ENCODE data around the gene CYSRT1.

CYSRT1 gene

GRCh38 chr9:137236238-137236935 lies 11.4 kb downstream of the CYSRT1 start (continued):
- TF ChIP-seq ZNF341 (tag by site-specific recombination; IDR thresholded peaks at IDR 0.05; ENCODE audit: low read depth) (peak; percentile 70), GLIS2 (tag by site-specific recombination; IDR thresholded peaks at IDR 0.05) (peak; percentile 86; the same call in 1 of the 2 replicates), ZSCAN4 (tag by site-specific recombination; IDR thresholded peaks at IDR 0.05) (no peak), ZBTB49 (tag by site-specific recombination; IDR thresholded peaks at IDR 0.05; ENCODE audit: low read depth) (no peak), KLF8 (tag by site-specific recombination; IDR thresholded peaks at IDR 0.05) (peak; percentile 84), ZNF184 (tag by site-specific recombination; IDR thresholded peaks at IDR 0.05) (0 out of 2 replicates have a peak, but pooled peaks have one; percentile 25), ZNF366 (tag by site-specific recombination; conservative IDR thresholded peaks at IDR 0.05) (no peak), ZNF610 (tag by site-specific recombination; IDR thresholded peaks at IDR 0.05; ENCODE audit: borderline replicate concordance) (no peak), ZSCAN5A (tag by site-specific recombination; IDR thresholded peaks at IDR 0.05) (0 out of 2 replicates have a peak, but pooled peaks have one; percentile 65), KLF16 (tag by site-specific recombination; IDR thresholded peaks at IDR 0.05) (peak; percentile 97), REST (tag by site-specific recombination; IDR thresholded peaks at IDR 0.05) (peak; percentile 22; the same call in 1 of the 2 replicates), ZBTB20 (tag by site-specific recombination; IDR thresholded peaks at IDR 0.05) (peak; percentile 35; the same call in 1 of the 2 replicates), ZBTB48 (tag by site-specific recombination; IDR thresholded peaks at IDR 0.05) (peak; percentile 19; the same call in 1 of the 2 replicates), OVOL3 (tag by site-specific recombination; IDR thresholded peaks at IDR 0.05) (no peak; the same call in 1 of the 2 replicates), SP2 (tag by site-specific recombination; IDR thresholded peaks at IDR 0.05) (peak; percentile 44), ZNF585B (tag by site-specific recombination; IDR thresholded peaks at IDR 0.05) (no peak), ZSCAN30 (tag by site-specific recombination; IDR thresholded peaks at IDR 0.05) (peak; percentile 77)
- TF ChIP-seq, protein P1, sequence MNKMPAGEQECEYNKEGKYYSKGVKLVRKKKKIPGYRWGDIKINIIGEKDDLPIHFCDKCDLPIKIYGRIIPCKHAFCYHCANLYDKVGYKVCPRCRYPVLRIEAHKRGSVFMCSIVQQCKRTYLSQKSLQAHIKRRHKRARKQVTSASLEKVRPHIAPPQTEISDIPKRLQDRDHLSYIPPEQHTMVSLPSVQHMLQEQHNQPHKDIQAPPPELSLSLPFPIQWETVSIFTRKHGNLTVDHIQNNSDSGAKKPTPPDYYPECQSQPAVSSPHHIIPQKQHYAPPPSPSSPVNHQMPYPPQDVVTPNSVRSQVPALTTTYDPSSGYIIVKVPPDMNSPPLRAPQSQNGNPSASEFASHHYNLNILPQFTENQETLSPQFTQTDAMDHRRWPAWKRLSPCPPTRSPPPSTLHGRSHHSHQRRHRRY (tag by site-specific recombination; IDR thresholded peaks at IDR 0.05), result 0 out of 2 replicates have a peak, but pooled peaks have one; percentile 22
- TF ChIP-seq, protein P2, sequence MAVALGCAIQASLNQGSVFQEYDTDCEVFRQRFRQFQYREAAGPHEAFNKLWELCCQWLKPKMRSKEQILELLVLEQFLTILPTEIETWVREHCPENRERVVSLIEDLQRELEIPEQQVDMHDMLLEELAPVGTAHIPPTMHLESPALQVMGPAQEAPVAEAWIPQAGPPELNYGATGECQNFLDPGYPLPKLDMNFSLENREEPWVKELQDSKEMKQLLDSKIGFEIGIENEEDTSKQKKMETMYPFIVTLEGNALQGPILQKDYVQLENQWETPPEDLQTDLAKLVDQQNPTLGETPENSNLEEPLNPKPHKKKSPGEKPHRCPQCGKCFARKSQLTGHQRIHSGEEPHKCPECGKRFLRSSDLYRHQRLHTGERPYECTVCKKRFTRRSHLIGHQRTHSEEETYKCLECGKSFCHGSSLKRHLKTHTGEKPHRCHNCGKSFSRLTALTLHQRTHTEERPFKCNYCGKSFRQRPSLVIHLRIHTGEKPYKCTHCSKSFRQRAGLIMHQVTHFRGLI (tag by site-specific recombination; IDR thresholded peaks at IDR 0.05), result peak; percentile 49; the same call in 1 of the 2 replicates
- TF ChIP-seq, protein P3, sequence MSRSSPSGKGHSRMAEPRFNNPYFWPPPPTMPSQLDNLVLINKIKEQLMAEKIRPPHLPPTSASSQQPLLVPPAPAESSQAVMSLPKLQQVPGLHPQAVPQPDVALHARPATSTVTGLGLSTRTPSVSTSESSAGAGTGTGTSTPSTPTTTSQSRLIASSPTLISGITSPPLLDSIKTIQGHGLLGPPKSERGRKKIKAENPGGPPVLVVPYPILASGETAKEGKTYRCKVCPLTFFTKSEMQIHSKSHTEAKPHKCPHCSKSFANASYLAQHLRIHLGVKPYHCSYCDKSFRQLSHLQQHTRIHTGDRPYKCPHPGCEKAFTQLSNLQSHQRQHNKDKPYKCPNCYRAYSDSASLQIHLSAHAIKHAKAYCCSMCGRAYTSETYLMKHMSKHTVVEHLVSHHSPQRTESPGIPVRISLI (tag by site-specific recombination; IDR thresholded peaks at IDR 0.05), result no peak
- TF ChIP-seq, protein P4, sequence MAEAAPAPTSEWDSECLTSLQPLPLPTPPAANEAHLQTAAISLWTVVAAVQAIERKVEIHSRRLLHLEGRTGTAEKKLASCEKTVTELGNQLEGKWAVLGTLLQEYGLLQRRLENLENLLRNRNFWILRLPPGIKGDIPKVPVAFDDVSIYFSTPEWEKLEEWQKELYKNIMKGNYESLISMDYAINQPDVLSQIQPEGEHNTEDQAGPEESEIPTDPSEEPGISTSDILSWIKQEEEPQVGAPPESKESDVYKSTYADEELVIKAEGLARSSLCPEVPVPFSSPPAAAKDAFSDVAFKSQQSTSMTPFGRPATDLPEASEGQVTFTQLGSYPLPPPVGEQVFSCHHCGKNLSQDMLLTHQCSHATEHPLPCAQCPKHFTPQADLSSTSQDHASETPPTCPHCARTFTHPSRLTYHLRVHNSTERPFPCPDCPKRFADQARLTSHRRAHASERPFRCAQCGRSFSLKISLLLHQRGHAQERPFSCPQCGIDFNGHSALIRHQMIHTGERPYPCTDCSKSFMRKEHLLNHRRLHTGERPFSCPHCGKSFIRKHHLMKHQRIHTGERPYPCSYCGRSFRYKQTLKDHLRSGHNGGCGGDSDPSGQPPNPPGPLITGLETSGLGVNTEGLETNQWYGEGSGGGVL (tag by site-specific recombination; IDR thresholded peaks at IDR 0.05), result peak; percentile 68
